ENCODE data around the gene HLX.

HLX gene, protein sequence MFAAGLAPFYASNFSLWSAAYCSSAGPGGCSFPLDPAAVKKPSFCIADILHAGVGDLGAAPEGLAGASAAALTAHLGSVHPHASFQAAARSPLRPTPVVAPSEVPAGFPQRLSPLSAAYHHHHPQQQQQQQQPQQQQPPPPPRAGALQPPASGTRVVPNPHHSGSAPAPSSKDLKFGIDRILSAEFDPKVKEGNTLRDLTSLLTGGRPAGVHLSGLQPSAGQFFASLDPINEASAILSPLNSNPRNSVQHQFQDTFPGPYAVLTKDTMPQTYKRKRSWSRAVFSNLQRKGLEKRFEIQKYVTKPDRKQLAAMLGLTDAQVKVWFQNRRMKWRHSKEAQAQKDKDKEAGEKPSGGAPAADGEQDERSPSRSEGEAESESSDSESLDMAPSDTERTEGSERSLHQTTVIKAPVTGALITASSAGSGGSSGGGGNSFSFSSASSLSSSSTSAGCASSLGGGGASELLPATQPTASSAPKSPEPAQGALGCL

DNA sequence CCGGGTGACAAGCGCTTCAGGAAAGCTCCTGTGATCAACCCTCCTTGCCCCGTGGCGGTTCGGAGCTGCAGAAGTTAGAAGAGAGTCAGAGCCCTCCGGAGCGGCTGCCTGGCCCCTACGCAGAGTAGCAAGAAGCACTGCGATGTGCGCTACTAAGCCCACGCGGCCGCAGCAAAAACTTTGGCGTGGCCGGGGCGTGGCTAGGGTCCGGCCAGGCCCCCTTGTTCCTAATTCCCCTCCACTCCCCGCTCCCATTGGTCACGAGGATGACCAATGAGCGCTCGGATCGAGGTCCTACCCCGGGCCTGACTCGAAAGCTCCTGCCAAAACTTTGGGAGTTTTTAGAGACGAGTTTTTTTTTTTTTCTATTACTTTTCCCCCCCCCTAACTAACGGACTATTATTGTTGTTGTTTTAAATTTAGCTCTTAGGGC lies at the start of gene HLX:
HLX (plus strand) TSS at position 368 of the 433 bp plus-strand sequence. CDS start 415 bp downstream, outside the sequence.
- Histone ChIP-seq H3K79me2 (ENCODE audit: insufficient read depth, low read depth) (peaks cover 12% of the 10 kb centered on the region; the same call in 1 of the 2 replicates), H3K9ac (peak within 1 kb of the TSS; percentile 81), H3K27me3 (ENCODE audit: insufficient read depth, low read depth) (no peaks in the 10 kb centered on the region), H3K4me2 (peak within 1 kb of the TSS; percentile 89), H3K4me1 (ENCODE audit: low read depth, poor library complexity, severe bottlenecking) (peaks cover 16% of the 10 kb centered on the region), H3K4me3 (IDR thresholded peaks at IDR 0.05; ENCODE audit: insufficient read depth, low read depth, low read length) (peak within 1 kb of the TSS; percentile 90), H4K20me1 (ENCODE audit: insufficient read depth) (no peaks in the 10 kb centered on the region), H2AFZ (ENCODE audit: low read depth) (peak within 1 kb of the TSS; percentile 99), H3K27ac (peak within 1 kb of the TSS; percentile 84), H3K36me3 (ENCODE audit: insufficient read depth) (no peaks in the 10 kb centered on the region)
- TF ChIP-seq, protein P1, sequence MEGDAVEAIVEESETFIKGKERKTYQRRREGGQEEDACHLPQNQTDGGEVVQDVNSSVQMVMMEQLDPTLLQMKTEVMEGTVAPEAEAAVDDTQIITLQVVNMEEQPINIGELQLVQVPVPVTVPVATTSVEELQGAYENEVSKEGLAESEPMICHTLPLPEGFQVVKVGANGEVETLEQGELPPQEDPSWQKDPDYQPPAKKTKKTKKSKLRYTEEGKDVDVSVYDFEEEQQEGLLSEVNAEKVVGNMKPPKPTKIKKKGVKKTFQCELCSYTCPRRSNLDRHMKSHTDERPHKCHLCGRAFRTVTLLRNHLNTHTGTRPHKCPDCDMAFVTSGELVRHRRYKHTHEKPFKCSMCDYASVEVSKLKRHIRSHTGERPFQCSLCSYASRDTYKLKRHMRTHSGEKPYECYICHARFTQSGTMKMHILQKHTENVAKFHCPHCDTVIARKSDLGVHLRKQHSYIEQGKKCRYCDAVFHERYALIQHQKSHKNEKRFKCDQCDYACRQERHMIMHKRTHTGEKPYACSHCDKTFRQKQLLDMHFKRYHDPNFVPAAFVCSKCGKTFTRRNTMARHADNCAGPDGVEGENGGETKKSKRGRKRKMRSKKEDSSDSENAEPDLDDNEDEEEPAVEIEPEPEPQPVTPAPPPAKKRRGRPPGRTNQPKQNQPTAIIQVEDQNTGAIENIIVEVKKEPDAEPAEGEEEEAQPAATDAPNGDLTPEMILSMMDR (conservative IDR thresholded peaks at IDR 0.05; ENCODE audit: low read depth, low read length) = no peak

DNA sequence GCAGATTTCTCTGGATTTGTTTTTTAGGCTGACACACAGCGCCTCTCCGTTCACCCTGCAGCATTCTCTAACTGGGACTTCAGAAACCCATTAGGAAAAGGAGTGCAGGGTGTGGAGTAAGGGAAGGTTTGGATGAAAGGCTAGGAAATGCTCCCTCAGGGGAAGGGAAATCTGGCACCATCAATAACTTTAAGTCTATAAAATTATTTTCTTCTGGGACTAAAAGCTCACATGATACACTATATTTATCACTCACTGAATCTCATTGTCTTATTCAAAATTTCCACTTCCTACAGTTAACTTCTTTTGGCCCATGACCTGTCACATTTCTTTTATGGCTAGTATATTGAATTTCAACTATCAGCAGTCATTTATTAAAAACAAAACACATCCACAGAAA lies 45.8 kb upstream of the HLX start:
- no peak overlapping the region for H3K4me3 ChIP-seq (IDR thresholded peaks at IDR 0.05; ENCODE audit: insufficient read depth, low read depth, low read length)
- TF ChIP-seq, protein P1 (conservative IDR thresholded peaks at IDR 0.05; ENCODE audit: low read depth, low read length) = no peak
- H3K36me3 ChIP-seq (ENCODE audit: insufficient read depth) = no peaks in the 10 kb centered on the region
- no peak overlapping the region for H3K9ac ChIP-seq
- H3K27me3 ChIP-seq (ENCODE audit: insufficient read depth, low read depth) = no peaks in the 10 kb centered on the region
- H3K79me2 ChIP-seq (ENCODE audit: insufficient read depth, low read depth) = no peaks in the 10 kb centered on the region
- H4K20me1 ChIP-seq (ENCODE audit: insufficient read depth) = no peaks in the 10 kb centered on the region
- H3K4me1 ChIP-seq (ENCODE audit: low read depth, poor library complexity, severe bottlenecking) = no peaks in the 10 kb centered on the region
- no peak overlapping the region for H3K27ac ChIP-seq
- no peak overlapping the region for H3K4me2 ChIP-seq
- no peak overlapping the region for H2AFZ ChIP-seq (ENCODE audit: low read depth)

DNA sequence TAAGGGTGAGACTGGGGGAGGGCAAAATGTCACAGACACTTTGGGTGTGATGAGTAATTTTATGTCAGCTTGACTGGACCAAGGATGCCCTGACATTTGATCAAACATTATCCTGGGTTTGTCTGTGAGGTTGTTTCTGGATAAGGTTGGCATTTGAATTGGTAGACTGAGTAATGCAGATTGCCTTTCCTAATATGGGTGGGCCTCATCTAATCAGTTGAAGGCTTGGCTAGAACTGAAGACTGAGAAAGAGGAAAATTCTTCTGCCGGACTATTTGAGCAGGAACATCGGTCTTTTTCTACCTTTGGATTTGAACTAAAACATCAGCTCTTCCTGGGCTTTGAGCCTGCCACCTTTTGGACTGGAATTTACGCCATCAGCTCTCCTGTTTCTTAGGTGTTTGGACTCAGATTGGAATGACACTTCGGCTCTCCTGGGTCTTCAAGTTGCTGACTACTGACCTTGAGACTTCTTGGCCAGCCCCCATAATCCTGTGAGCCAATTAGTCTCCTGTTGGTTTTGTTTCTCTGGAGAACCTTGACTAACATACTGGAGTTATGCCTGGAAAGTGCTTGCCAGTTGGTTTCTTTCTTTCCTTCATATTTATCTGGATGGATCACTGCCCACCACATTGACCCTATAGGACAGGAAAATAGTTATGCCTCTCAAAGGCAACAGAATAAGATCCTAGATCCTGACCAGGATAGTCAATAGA lies 44.9 kb upstream of the HLX start:
- Histone ChIP-seq H3K4me3 (IDR thresholded peaks at IDR 0.05; ENCODE audit: insufficient read depth, low read depth, low read length) (no peak overlapping the region), H3K36me3 (ENCODE audit: insufficient read depth) (no peaks in the 10 kb centered on the region), H3K9ac (no peak overlapping the region), H4K20me1 (ENCODE audit: insufficient read depth) (no peaks in the 10 kb centered on the region), H3K27ac (no peak overlapping the region), H3K4me1 (ENCODE audit: low read depth, poor library complexity, severe bottlenecking) (no peaks in the 10 kb centered on the region), H2AFZ (ENCODE audit: low read depth) (no peak overlapping the region), H3K4me2 (no peak overlapping the region), H3K79me2 (ENCODE audit: insufficient read depth, low read depth) (no peaks in the 10 kb centered on the region), H3K27me3 (ENCODE audit: insufficient read depth, low read depth) (no peaks in the 10 kb centered on the region)
- TF ChIP-seq, protein P1 (conservative IDR thresholded peaks at IDR 0.05; ENCODE audit: low read depth, low read length) = no peak

DNA sequence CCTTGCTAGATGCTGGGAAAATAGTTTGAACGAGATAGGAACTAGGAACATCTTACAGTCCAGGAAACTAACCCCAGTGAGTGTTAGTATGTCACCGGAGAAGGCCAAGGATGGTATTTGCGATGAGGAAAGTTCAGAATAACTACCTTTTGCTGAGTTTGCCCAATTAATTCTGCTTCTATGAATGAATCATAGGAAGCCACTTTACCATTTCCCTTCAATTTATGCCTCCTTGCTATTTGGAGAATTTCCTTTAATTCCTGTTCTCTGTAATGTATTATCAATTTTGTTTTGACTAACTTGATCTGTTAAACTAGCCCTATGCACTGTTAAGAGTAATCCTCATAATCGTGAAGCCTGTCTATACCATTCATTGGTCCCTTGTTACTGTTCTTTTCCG lies 40.7 kb upstream of the HLX start:
- no peak overlapping the region for H3K9ac ChIP-seq
- TF ChIP-seq, protein P1 (conservative IDR thresholded peaks at IDR 0.05; ENCODE audit: low read depth, low read length) = no peak
- H3K4me1 ChIP-seq (ENCODE audit: low read depth, poor library complexity, severe bottlenecking) = no peaks in the 10 kb centered on the region
- H3K4me3 ChIP-seq (IDR thresholded peaks at IDR 0.05; ENCODE audit: insufficient read depth, low read depth, low read length) = no peak overlapping the region
- H2AFZ ChIP-seq (ENCODE audit: low read depth) = no peak overlapping the region
- no peaks in the 10 kb centered on the region for H3K79me2 ChIP-seq (ENCODE audit: insufficient read depth, low read depth)
- no peaks in the 10 kb centered on the region for H3K27me3 ChIP-seq (ENCODE audit: insufficient read depth, low read depth)
- H3K36me3 ChIP-seq (ENCODE audit: insufficient read depth) = no peaks in the 10 kb centered on the region
- H4K20me1 ChIP-seq (ENCODE audit: insufficient read depth) = no peaks in the 10 kb centered on the region
- no peak overlapping the region for H3K27ac ChIP-seq
- no peak overlapping the region for H3K4me2 ChIP-seq

All from KMS-11 (cell line).